Putamen (tissue), 1 donor: ENCODE results near the gene FAM222B.
"Not testable (repeated sequence)": the region's sequence is repeated elsewhere in the genome, so short reads cannot be mapped to it uniquely, and the experiment has no call there.

Experiments
- DNase-seq: peaks from one replicate; pipeline ENCODE4 v3.0.0-alpha.2; 2016; ENCODE audit warnings: low spot score

FAM222B gene

GRCh38 chr17:28839221-28839620 lies 3.4 kb downstream of the FAM222B start:
- no peak for DNase-seq

- not testable (repeated sequence) for DNase-seq
These were observed 6.0 kb downstream of the FAM222B start for GRCh38 chr17:28836541-28836940.

- DNase-seq = no peak
These were observed 8.2 kb downstream of the FAM222B start for GRCh38 chr17:28834420-28834819.

GRCh38 chr17:28828294-28829040 lies 14.1 kb downstream of the FAM222B start:
- no peak for DNase-seq

- DNase-seq = no peak
These were observed 14.9 kb downstream of the FAM222B start for GRCh38 chr17:28827672-28828071.

GRCh38 chr17:28819582-28819981 lies 23.0 kb downstream of the FAM222B start:
- no peak for DNase-seq

GRCh38 chr17:28818819-28819221 lies 23.8 kb downstream of the FAM222B start:
- DNase-seq = peak; percentile 13

GRCh38 chr17:28816540-28816939 lies 26.1 kb downstream of the FAM222B start:
- no peak for DNase-seq

- DNase-seq = no peak
These were observed 29.7 kb downstream of the FAM222B start for GRCh38 chr17:28812748-28813377.

GRCh38 chr17:28812091-28812747 lies 30.4 kb downstream of the FAM222B start:
- DNase-seq = peak; percentile 98

- DNase-seq = peak; percentile 17
These were observed 30.9 kb downstream of the FAM222B start for GRCh38 chr17:28811651-28812090.

GRCh38 chr17:28810437-28810836 lies 32.2 kb downstream of the FAM222B start:
- DNase-seq = no peak

GRCh38 chr17:28807925-28808634 lies 34.5 kb downstream of the FAM222B start:
- peak; percentile 44 for DNase-seq

GRCh38 chr17:28796062-28796461 lies 46.5 kb downstream of the FAM222B start:
- no peak for DNase-seq

- not testable (repeated sequence) for DNase-seq
These were observed 47.6 kb downstream of the FAM222B start for GRCh38 chr17:28794846-28795441.

- no peak for DNase-seq
These were observed 49.5 kb downstream of the FAM222B start for GRCh38 chr17:28792877-28793661.

GRCh38 chr17:28788100-28788499 lies 54.5 kb downstream of the FAM222B start:
- no peak for DNase-seq

- DNase-seq = no peak
These were observed 59.4 kb downstream of the FAM222B start for GRCh38 chr17:28783161-28783560.

GRCh38 chr17:28779601-28780000 lies 63.0 kb downstream of the FAM222B start:
- DNase-seq = not testable (repeated sequence)

GRCh38 chr17:28777178-28777577 lies 65.4 kb downstream of the FAM222B start:
- no peak for DNase-seq

GRCh38 chr17:28774206-28774605 lies 68.4 kb downstream of the FAM222B start:
- DNase-seq = no peak
